ENCODE data around the gene C5orf58.
A peak's percentile ranks its signal among the peaks of the same experiment; 100 is the strongest.

The C5orf58 gene

GRCh38 chr5:170256571-170256970 lies 23.8 kb downstream of the C5orf58 start:
- DNase-seq (ENCODE audit: low spot score): no peak

DNA sequence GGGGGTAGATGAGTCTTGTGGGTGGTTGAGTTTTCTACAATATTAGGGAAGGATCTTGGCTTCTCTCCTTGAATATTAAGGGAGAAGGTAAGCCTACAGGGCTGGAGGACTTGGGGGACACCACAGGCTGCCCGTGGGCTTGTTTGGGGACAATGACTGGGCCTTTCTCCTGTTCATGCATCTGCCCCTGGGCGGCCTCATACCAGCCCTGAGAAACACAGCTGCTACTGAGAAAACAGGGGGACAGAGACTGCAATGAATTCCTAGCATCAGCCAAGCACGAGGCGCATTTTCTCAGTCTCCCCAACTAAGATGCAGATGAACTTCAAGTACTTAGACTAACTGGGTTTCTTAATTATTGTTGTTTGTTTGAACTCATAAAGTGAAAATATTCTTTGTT lies 24.6 kb downstream of the C5orf58 start:
- no peak for DNase-seq (ENCODE audit: low spot score)

- no peak for DNase-seq (ENCODE audit: low spot score)
Measured at GRCh38 chr5:170261528-170262043, 28.8 kb downstream of the C5orf58 start.

DNA sequence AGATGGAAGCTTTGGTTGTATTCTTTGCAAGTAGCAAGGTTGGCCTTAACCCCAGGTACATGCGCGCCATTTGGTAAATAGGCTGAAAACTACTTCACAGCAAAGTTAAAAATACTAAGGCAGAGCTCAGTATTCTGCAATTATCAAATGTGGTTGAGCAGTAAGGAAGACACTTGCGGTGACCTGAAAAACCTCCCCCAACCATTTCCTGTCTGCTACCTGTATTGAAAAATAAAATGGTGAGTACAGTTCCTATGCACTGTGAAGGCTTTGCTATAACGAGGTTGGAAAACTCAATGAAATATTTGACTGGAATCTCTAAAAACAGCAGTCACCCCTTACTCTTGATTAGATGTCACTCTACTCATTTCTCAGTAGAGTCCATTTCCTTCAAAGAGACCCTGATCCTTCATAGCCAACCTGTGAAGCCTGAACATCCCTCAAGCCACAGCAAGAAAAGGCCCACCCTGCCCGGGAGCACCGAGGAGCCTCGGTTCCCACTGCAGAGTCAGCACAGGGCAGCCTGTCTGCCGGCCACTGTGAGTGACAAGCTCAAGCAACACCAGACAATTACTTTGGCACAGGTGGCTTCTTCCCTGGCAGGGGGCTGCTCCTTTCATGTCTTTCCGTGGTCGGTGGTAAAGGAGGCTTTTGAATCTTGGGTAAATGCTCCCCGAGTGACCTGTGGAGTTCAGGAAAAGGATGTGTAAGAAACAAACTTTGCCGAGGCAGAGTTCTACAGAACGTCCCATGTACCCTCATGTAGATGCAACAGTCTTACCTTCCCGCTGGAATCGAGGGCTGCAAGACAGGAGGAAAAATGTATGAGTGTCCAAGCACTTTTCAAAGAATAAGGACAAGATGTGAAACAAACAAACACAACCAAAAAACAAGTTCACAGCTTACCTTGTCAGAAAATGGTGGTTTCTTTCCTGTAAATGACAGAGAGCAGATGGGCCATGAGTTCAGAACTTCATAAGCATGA lies 29.6 kb downstream of the C5orf58 start:
- no peak for DNase-seq (ENCODE audit: low spot score)

GRCh38 chr5:170263906-170264305 lies 31.1 kb downstream of the C5orf58 start:
- no peak for DNase-seq (ENCODE audit: low spot score)

DNA sequence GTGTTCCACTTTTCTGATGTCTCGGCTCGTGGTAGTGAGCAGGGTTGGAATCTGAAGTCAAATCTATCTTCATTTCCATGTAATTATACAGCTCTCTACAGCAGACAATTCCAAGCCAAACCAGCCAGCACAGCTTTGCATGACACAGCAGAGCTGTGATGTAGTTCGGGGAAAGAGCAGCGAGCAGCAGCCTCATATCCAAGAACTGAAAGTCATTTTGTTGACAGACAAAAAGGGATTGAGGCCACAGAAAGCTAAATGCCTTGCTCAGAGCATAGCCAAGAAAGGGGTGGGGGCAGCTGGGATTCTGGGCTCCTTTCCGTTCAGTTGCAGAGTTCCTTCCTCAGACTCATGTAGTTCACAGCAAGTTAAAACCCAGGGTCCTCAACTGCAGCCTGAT lies 32.7 kb downstream of the C5orf58 start:
- DNase-seq (ENCODE audit: low spot score): no peak

GRCh38 chr5:170266570-170267381 lies 34.0 kb downstream of the C5orf58 start:
- no peak for DNase-seq (ENCODE audit: low spot score)

- DNase-seq (ENCODE audit: low spot score): peak; percentile 85
Measured at GRCh38 chr5:170267431-170268152, 34.8 kb downstream of the C5orf58 start.

GRCh38 chr5:170268153-170268689 lies 35.4 kb downstream of the C5orf58 start:
- no peak for DNase-seq (ENCODE audit: low spot score)

DNA sequence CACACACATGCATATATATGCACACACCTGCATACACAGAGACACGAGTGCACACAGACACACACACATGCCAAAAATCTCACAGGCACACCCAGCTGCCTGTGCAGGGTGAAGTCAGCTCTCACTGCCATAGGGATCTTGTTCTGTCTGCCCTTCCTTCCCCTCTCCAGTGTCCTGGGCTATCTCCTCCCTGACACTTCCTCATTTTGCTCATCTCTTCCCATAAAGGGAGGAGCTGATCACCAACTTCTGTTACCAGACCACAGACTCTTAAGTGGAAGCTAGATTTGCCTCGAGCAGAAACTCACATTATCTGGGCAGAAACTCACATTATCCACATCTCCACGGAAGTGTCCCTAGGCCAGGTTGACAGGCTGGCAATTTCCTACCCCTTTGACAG lies 36.1 kb downstream of the C5orf58 start:
- DNase-seq (ENCODE audit: low spot score): peak; percentile 11

GRCh38 chr5:170269579-170269978 lies 36.8 kb downstream of the C5orf58 start:
- DNase-seq (ENCODE audit: low spot score): no peak

DNA sequence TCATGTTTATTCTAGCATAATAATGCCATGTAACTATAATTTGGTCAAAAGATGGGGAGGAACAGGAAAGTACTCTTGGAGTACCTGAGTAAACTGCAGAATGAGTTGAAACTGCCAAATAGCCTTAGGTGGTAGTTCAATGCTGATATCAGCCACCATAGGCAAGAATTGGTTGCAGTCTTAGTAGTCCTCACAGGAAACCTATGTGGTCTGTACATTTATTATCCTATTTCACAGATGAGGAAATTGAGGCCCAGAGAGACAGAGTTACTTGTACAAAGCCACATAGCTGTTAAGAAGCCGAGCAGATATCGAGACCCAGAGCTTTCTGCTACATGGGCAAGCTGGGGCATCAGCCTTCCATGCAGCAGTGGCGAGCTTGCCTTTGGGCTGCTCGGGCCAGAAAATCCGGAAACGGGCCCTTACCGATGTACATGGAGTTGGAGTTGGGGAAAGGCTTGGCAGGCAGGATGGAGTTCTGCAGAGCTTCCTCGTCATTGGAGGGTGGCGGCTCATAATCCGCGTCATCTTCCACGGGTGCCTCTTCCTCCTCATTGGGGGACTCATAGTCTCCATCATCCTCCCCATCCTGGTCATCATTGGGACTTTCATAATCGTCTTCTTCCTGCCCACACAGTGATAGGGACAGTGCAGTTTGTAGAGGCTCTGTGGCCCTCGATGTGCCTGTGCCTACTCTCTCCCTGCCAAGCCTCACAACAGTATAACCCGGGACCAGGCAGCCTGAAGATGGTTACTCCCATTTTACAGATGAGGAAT lies 37.7 kb downstream of the C5orf58 start:
- no peak for DNase-seq (ENCODE audit: low spot score)

- DNase-seq (ENCODE audit: low spot score): peak; percentile 30
Measured at GRCh38 chr5:170273968-170274710, 41.4 kb downstream of the C5orf58 start.

GRCh38 chr5:170275376-170275994 lies 42.7 kb downstream of the C5orf58 start:
- DNase-seq (ENCODE audit: low spot score): no peak

DNA sequence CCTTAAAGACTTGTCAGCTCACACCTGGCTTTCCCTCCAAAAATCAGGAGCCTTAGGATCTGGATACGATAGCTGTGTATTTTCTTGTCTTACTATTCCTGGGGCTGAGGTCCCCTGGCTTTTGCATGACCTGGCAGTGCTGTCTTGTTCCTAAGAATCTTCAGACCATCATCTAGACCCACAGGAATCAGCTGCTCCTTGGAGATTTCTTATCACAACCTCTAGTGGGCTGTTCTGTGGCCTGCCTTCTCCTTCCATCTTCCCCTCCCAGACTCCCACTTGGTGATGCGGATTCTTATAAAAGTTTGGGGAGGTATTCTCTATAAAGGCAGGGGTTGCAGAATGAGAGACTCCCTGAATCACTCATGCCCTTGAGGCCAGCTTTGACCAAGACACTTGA lies 43.4 kb downstream of the C5orf58 start:
- DNase-seq (ENCODE audit: low spot score): no peak

DNA sequence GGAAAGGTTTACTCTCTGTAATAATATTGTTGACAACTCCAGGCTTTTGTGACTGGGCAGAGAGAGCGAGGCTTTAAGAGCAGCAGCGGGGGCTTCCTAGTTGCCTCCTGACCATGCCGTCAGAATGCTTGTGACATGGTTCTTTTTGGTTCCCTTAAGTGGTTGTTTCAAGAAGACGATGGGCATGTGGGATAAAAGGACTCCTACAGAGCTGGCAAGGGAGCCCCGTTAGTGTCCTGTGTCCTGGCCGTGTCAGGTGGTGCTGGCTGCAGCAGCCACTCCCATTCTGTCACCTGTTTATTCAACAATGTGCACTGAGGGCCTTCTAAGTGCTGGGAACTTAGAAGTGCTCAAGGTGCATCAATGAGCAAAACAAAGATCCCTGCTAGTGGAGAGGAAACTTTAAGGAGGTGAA lies 45.1 kb downstream of the C5orf58 start:
- DNase-seq (ENCODE audit: low spot score): no peak

DNA sequence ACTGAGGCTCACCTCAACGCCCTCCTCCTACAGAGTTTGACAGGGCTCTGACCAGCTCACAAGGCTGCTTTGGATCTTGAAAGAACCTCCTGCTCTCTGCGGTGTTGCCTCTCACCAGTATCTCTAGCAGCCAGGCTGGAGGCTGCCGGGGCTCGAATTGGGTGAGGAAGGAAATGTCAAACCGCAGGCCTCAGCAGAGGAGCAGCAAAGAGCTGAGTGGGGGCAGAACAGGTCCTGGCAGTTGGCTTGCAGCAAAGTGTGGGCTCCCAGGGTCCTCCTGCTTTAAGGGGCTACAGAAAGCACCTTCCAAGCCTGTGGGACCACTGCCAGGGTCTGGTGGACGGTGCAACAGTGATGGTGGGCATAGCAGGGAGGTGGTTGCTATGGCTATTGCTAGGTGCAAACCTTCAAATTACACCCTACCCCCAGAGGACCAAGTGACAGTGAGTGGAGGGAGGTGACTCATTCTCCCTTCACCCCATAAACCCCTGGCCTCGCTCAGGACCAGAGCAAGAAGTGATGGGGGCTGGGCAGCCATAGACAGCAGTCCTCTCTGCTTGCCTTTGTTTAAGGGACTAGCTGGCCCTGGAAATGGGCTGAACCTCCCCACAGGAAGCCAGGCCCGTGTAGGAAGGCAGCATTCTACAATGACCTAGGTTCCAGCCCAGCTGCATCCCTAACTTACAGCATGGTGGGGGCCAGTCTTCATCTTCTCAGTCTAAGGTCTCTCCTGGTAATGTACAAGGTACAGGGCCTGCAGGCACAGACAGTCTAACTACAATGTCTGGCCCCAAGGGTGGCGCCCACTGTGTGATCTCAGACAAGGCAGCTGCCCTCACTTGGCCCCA lies 46.0 kb downstream of the C5orf58 start:
- peak; percentile 54 for DNase-seq (ENCODE audit: low spot score)

GRCh38 chr5:170279459-170279817 lies 46.7 kb downstream of the C5orf58 start:
- DNase-seq (ENCODE audit: low spot score): no peak

DNA sequence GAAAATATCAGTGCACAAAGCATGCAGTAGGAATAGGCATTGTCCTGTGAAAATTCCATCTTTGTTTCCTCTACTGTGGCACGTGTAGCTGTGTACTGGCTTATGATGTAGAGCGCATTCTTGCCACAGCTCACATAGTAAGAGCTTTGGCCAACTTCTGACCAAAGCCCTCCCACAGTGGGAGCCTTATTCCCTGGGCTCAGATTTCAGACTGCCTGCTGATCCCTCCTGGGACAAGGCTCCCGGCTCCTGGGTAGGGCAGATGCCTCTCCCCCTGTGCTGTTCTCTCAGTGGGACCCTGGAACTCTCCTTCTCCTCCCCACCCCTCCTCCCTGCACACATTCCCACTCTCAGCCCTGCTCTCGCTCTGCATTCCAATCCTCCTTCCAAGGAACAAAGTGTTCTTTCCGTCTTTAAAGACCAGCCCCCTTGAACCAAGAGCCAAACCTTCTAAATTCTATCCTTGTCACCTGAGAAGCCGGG lies 47.3 kb downstream of the C5orf58 start:
- no peak for DNase-seq (ENCODE audit: low spot score)

Measured in germinal center (tissue), 1 donor.